GM18951 (cell line): ENCODE measurements around the gene ZSCAN22.
A peak's percentile ranks its signal among the peaks of the same experiment; 100 is the strongest.

Experiments used
- POLR2A ChIP-seq: IDR thresholded peaks from 4 replicates; pipeline ENCODE4 v1.6.1; 2011; ENCODE audit warnings: mild to moderate bottlenecking; ENCODE audit not compliant: insufficient read length, insufficient read depth; ENCODE audit errors: extremely low read depth
- in situ Hi-C: fragments of 300-500 bp; cut with MboI; formaldehyde crosslinking; loops from one replicate; pipeline ENCODE4 v1.12.0; 2022; ENCODE audit warnings: low sequenced_read_pairs, mixed read lengths, inconsistent platforms; ENCODE audit not compliant: unreplicated experiment

Gene ZSCAN22

DNA sequence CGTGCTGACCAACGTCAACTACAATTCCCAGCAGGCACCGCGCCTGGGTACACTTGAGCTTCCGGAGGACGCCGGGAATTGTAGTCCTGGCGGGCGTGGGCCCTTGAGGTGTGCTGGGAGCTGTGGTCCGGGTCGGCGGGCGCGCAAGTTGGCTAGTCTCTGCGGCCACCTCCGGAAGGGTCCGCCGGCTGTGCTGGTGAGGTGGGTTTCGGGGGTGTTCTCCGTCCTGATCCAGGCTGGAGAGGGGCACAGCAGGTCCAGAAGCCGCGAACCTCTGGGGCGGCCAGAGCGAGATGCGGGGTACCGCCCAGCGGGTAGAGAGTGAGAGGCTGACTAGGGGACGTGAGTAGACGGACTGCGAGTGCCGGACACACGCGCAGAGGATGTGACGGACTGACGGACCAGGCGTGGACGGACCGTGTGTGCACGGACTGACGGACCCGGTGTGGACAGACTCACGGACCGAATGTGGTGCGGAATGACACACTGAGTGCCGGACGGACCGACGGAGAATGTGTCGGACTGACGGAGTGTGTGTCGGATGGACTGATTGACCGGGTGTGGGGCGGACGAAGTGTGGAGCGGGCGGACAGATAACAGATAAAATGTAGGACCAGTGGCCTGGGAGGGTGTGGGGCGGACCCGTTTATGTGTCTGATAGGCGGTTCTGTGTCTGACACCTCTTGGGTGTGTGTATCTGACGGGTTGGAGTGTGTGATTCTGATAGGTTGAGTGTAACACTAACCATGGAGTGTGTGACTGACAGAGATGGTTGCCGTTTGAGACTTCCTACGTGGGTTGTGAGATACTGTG lies at the start of gene ZSCAN22:
Gene ZSCAN22 (plus strand): TSS at position 81 of the 813 bp plus-strand sequence. CDS start 7,809 bp downstream, outside the sequence.
- peak; percentile 73 for TF ChIP-seq POLR2A
- in situ Hi-C loops, result no loop called here

GRCh38 chr19:58277197-58277596 lies 49.6 kb upstream of the ZSCAN22 start:
- in situ Hi-C loops, result no loop called here
- TF ChIP-seq POLR2A, result no peak

DNA sequence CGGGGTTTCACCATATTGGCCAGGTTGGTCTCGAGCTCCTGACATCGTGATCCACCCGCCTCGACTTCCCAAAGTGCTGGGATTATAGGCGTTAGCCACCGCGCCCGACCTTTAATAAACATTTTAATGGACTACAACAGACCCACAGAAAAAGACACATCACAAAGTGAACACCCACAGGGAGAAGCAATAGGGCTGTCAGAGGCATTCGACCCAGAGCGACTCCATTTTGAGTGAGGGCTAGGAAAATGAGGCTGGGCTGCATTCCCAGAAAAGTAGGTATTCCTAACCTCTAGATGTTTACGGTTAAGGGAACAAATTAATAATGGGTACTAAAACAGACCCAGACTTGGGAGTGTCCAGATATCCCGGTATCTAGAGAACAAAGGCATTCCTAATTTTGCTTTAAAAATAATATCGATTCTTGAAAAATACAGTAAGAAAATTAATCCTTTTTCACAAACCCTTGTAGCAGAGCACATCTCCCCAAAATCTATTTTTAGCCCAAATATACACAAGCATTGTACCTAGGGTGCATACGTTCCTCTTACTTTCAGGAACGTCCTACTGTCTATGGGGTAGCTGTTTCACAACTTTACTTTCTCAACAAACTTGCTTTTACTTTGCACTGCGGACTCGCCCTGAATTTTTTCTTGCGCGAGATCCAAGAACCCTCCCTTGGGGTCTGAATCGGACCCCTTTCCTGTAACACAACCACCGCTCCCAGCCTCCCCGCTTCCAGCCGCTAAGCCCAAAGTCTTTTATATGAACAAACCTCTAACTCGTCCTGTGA lies 48.9 kb upstream of the ZSCAN22 start:
- TF ChIP-seq POLR2A, result no peak
- in situ Hi-C loops, result no loop called here

DNA sequence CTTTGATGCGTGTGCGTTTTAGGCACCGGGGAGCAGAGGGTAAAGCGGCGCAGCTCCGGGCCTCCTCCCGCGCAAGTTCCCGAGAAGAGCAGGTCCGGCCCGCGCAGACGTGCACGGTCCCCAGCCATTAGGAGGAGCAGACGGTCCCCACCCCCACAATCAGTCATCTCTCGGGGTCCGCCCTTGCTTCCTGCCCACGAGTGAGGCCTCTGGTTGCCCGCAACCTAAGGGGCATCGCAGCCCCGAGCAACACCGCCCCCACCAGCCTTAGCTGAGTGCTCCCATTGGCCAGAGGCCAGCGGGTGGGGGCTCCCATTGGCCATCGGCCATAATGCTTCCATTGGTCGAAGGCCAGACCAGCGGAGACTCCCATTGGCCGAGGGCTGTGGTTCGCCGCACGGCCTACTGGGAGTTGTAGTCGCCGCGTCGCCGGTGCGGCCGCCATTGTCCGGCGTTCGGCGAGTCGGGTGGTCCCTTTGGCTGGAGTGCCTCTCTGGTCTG lies 48.2 kb upstream of the ZSCAN22 start, which contains the start of gene ZNF8:
Gene ZNF8 (plus strand): TSS at position 415 of the 501 bp plus-strand sequence. CDS start 127 bp downstream, outside the sequence.
- in situ Hi-C loops, result no loop called here
- peak; percentile 81 for TF ChIP-seq POLR2A

DNA sequence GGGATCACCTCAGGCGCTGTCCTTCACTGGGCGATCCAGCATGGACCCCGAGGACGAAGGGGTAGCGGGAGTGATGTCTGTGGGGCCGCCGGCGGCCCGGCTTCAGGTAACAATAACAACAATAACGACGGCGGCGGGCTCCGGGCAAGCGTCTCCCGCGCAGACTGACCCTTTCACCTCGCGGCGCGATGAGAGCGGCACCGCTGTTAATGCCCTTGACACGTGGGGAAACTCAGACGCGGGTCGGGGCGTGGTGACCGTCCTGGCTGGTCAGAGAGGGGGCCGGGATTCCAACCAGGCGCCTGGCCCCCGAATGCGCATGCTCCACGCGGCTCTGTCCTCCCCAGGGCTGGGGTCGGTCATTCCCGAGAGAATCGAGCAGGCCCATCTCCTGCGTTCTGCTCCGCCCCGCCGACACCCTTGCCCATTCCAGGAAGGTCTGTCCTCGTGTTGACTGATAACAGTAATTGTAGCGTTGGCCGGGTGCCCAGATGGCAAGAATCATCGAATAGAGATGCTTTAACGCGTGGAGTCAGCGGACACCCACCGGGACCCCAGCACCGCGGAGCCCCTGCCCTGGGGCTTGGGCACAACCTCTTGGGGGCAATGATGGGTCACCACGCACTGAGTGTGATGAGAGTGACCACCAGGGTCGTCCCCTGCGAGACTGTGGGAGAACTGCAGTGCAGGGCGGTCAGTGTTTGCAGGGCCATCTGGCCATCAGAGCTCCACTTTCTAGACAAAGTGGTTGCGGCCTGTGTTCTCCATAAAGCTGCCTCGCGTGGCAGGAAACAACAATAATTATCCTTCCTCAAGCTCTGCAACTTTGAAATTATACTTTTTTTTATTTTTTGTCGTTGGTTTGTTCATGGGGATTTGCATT lies 47.5 kb upstream of the ZSCAN22 start:
- TF ChIP-seq POLR2A, result no peak
- in situ Hi-C loops, result no loop called here

GRCh38 chr19:58279925-58280316 lies 46.9 kb upstream of the ZSCAN22 start:
- in situ Hi-C loops, result no loop called here
- no peak for TF ChIP-seq POLR2A

DNA sequence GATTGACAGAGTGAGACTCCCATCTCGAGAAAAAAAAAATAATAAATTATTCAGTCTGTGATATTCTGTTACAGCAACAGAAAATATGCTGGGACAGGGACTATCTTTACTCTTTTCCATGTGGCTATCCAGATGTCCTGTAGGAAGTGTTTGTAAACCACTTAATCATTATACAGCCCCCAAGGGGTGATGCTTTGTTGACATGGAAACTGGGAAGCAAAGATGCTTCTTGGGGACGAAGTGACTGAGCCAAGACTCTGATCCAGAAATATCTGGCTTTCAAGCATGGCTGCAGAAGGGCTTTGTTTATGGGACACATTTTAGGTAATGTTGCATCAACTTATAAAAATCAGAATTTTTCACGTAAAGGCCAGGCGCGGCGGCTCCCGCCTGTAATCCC lies 42.6 kb upstream of the ZSCAN22 start:
- in situ Hi-C loops, result no loop called here
- TF ChIP-seq POLR2A, result no peak

DNA sequence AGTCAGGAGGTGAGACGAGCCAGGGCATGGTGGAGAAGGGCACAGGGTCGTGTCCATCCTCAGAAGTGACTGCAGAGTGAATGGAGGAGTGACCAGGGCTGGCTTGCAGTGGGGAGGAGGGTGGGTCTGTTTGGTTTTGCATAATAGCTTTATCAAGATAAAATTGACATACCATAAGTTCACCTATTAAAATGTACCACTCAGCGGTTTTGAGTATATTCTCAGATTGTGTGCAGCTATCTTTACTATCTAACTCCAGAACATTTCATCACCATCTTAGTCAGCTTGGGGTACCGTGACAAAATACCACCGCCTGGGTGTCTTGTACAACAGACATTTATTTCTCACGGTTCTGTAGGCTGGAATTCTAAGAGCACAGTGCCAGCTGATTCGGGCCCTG lies 34.9 kb upstream of the ZSCAN22 start:
- in situ Hi-C loops, result no loop called here
- no peak for TF ChIP-seq POLR2A

GRCh38 chr19:58294743-58295374 lies 31.9 kb upstream of the ZSCAN22 start:
- TF ChIP-seq POLR2A, result no peak
- in situ Hi-C loops, result no loop called here

DNA sequence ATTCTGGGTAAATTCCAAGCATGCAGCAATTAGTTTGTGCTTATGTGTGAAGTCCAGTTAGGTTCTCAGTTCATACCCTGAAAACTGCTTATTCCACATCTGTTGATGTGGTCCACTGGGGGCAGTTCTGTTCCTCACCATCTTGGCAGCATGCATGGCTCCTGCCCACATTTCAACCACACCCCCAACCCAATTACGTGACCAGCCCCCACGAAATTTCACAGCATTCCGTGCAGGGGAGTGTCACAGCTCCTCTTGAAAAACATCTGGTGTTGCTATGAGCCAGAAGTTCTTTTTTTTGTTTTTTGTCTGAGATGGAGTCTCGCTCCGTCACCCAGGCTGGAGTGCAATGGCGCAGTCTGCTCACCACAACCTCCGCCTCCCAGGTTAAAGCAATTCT lies 30.7 kb upstream of the ZSCAN22 start:
- no peak for TF ChIP-seq POLR2A

DNA sequence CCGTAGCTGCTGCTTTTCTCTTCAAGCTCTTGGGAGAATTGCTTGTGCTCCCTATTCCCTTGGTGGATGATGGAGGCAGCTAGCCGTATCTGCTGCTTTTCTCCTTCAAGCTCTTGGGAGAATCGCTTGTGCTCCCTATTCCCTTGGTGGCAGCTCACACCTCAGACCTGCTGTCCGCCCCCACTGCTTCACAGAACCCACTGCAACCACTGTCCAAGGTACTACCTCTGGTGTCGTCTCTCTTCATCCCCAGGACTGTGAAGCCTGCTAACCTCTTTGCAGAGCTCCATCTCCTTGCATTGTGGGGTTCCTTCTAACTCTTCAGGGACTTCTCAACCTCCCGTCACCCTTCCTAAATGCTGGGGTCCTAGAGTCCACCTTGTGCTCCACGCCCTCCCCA lies 26.2 kb upstream of the ZSCAN22 start:
- no peak for TF ChIP-seq POLR2A
- in situ Hi-C loops, result no loop called here

More for the DNA sequence above, 30.7 kb upstream of the ZSCAN22 start:
- in situ Hi-C loops, result no loop called here

DNA sequence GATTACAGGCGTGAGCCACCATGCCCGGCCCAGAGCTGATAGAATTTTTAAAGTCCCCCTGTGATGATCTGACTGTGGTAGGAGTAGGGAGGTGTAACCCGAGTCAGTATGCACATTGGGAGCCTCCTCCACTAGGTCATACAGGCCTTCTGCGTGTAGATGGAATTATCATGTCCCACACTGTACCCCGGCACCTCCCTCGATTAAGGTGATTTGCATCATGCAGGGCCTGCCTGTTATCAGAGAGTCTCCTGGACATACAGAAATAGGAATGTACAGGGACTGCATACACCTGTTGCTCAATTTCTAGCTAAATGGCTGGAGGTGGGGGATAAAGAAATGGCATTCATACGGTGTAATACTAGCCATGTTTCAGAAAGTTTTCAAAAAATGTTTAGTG lies 22.5 kb upstream of the ZSCAN22 start:
- no peak for TF ChIP-seq POLR2A
- in situ Hi-C loops, result no loop called here
